WTC11 (cell line): ENCODE measurements around the gene ESYT3. TPM values are rescaled to one million over a fixed set of nuclear protein-coding genes. Genes with fewer than 3 reads are reported as not detected.

Source experiments
- ATAC-seq: fragments of 200-7000 bp; cut with Tn5 transposase; 2 replicates; pipeline ENCODE4 v1.10.0; 2021; ENCODE audit warnings: mild to moderate bottlenecking, moderate library complexity
- CTCF ChIA-PET: fragments of 300-600 bp; sonication (Branson Sonifier 250); formaldehyde crosslinking; loops from one replicate; lab custom pipeline; 2021; ENCODE audit warnings: antibody characterized with exemption; lab: Charles Lee
- POLR2A ChIA-PET: fragments of 350-600 bp; sonication (Branson Sonifier 250); formaldehyde crosslinking; loops from one replicate; lab custom pipeline; 2021; ENCODE audit warnings: antibody characterized with exemption; lab: Charles Lee
- DNase-seq: peaks from one replicate; pipeline ENCODE4 v3.0.0; 2021; ENCODE audit warnings: low spot score
- H3K27ac Mint-ChIP-seq: 2 replicates; pipeline ENCODE4 v1.8.0; 2021; ENCODE audit warnings: mixed read lengths
- H3K27me3 Mint-ChIP-seq: 2 replicates; pipeline ENCODE4 v1.8.0; 2021; ENCODE audit warnings: low read depth, mild to moderate bottlenecking, moderate library complexity, mixed read lengths
- H3K36me3 Mint-ChIP-seq: 2 replicates; pipeline ENCODE4 v1.8.0; 2021; ENCODE audit warnings: mixed read lengths
- H3K4me1 Mint-ChIP-seq: 2 replicates; pipeline ENCODE4 v1.8.0; 2022; ENCODE audit warnings: mixed read lengths
- H3K4me3 Mint-ChIP-seq: 2 replicates; pipeline ENCODE4 v1.8.0; 2021; ENCODE audit warnings: mild to moderate bottlenecking, moderate library complexity, mixed read lengths
- H3K9me3 Mint-ChIP-seq: 2 replicates; pipeline ENCODE4 v1.8.0; 2021; ENCODE audit warnings: mixed read lengths
- E2F4 ChIP-seq: sonication (generic); formaldehyde crosslinking; IDR thresholded peaks from 2 replicates; pipeline ENCODE4 v1.8.1; 2022; ENCODE audit warnings: low read depth, mild to moderate bottlenecking, moderate library complexity, missing genetic modification reagents, borderline replicate concordance
- ETV6 ChIP-seq: sonication (generic); formaldehyde crosslinking; IDR thresholded peaks from 2 replicates; pipeline ENCODE4 v1.8.1; 2022; ENCODE audit warnings: mild to moderate bottlenecking, missing genetic modification reagents
- MXD4 ChIP-seq: fragments of 250-450 bp; sonication (Bioruptor Pico); IDR thresholded peaks from 2 replicates; pipeline ENCODE4 v1.8.0; 2021; ENCODE audit warnings: mild to moderate bottlenecking, moderate library complexity, borderline replicate concordance
- MYBL2 ChIP-seq: sonication (generic); formaldehyde crosslinking; IDR thresholded peaks from 2 replicates; pipeline ENCODE4 v1.8.1; 2023; ENCODE audit warnings: mild to moderate bottlenecking, moderate library complexity, missing genetic modification reagents
- NFE2L1 ChIP-seq: sonication (generic); formaldehyde crosslinking; IDR thresholded peaks from 2 replicates; pipeline ENCODE4 v1.8.1; 2023; ENCODE audit warnings: missing genetic modification reagents
- SP1 ChIP-seq: sonication (generic); formaldehyde crosslinking; conservative IDR thresholded peaks from 2 replicates; pipeline ENCODE4 v1.8.1; 2022; ENCODE audit warnings: missing genetic modification reagents
- ZBTB21 ChIP-seq: sonication (generic); formaldehyde crosslinking; IDR thresholded peaks from 2 replicates; pipeline ENCODE4 v1.8.1; 2023; ENCODE audit warnings: mild to moderate bottlenecking, missing genetic modification reagents, borderline replicate concordance
- ZNF138 ChIP-seq: sonication (generic); formaldehyde crosslinking; conservative IDR thresholded peaks from 2 replicates; pipeline ENCODE4 v1.8.1; 2022; ENCODE audit warnings: mild to moderate bottlenecking, moderate library complexity, missing genetic modification reagents
- ZNF219 ChIP-seq: sonication (generic); formaldehyde crosslinking; IDR thresholded peaks from 2 replicates; pipeline ENCODE4 v1.8.0; 2023; ENCODE audit warnings: missing genetic modification reagents, mild to moderate bottlenecking, borderline replicate concordance
- ZNF263 ChIP-seq: sonication (generic); formaldehyde crosslinking; IDR thresholded peaks from 2 replicates; pipeline ENCODE4 v1.8.1; 2022; ENCODE audit warnings: low read depth, mild to moderate bottlenecking, moderate library complexity, missing genetic modification reagents
- ZNF317 ChIP-seq: sonication (generic); formaldehyde crosslinking; IDR thresholded peaks from 2 replicates; pipeline ENCODE4 v1.8.1; 2023; ENCODE audit warnings: low read depth, mild to moderate bottlenecking, moderate library complexity, missing genetic modification reagents, borderline replicate concordance
- total RNA-seq: library from RNA; stranded (reverse); gene quantifications from 3 replicates; pipeline ENCODE4 v1.2.3, GENCODE V29; 2021
- TF ChIP-seq, protein P1 (sequence below): sonication (generic); formaldehyde crosslinking; IDR thresholded peaks from 2 replicates; pipeline ENCODE4 v1.8.0; 2023; ENCODE audit warnings: mild to moderate bottlenecking, missing genetic modification reagents
- TF ChIP-seq, protein P2 (sequence below): sonication (generic); formaldehyde crosslinking; IDR thresholded peaks from 2 replicates; pipeline ENCODE4 v1.8.1; 2023; ENCODE audit warnings: mild to moderate bottlenecking, missing genetic modification reagents, moderate library complexity
- TF ChIP-seq, protein P3 (sequence below): sonication (generic); formaldehyde crosslinking; IDR thresholded peaks from 2 replicates; pipeline ENCODE4 v1.8.1; 2022; ENCODE audit warnings: low read depth, missing genetic modification reagents, borderline replicate concordance
- TF ChIP-seq, protein P4 (sequence below): sonication (generic); formaldehyde crosslinking; IDR thresholded peaks from 2 replicates; pipeline ENCODE4 v1.8.1; 2023; ENCODE audit warnings: mild to moderate bottlenecking, missing genetic modification reagents, moderate library complexity
- TF ChIP-seq, protein P5 (sequence below): sonication (generic); formaldehyde crosslinking; conservative IDR thresholded peaks from 2 replicates; pipeline ENCODE4 v1.8.1; 2022; ENCODE audit warnings: mild to moderate bottlenecking, missing genetic modification reagents

Gene ESYT3
- total RNA-seq, 1 experiment from 2014 or later, result 6.4 TPM

- CTCF ChIA-PET, result no interaction called here
- Mint-ChIP-seq H3K9me3 (no peaks in the 10 kb centered on the region), H3K4me3 (no peak overlapping the region)
- TF ChIP-seq ZNF317, result no peak
- no peak for TF ChIP-seq ETV6 (CRISPR knock-in tag)
- TF ChIP-seq MYBL2 (CRISPR knock-in tag), result no peak
- TF ChIP-seq, protein P1, sequence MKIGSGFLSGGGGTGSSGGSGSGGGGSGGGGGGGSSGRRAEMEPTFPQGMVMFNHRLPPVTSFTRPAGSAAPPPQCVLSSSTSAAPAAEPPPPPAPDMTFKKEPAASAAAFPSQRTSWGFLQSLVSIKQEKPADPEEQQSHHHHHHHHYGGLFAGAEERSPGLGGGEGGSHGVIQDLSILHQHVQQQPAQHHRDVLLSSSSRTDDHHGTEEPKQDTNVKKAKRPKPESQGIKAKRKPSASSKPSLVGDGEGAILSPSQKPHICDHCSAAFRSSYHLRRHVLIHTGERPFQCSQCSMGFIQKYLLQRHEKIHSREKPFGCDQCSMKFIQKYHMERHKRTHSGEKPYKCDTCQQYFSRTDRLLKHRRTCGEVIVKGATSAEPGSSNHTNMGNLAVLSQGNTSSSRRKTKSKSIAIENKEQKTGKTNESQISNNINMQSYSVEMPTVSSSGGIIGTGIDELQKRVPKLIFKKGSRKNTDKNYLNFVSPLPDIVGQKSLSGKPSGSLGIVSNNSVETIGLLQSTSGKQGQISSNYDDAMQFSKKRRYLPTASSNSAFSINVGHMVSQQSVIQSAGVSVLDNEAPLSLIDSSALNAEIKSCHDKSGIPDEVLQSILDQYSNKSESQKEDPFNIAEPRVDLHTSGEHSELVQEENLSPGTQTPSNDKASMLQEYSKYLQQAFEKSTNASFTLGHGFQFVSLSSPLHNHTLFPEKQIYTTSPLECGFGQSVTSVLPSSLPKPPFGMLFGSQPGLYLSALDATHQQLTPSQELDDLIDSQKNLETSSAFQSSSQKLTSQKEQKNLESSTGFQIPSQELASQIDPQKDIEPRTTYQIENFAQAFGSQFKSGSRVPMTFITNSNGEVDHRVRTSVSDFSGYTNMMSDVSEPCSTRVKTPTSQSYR (CRISPR knock-in tag), result no peak
- TF ChIP-seq, protein P2, sequence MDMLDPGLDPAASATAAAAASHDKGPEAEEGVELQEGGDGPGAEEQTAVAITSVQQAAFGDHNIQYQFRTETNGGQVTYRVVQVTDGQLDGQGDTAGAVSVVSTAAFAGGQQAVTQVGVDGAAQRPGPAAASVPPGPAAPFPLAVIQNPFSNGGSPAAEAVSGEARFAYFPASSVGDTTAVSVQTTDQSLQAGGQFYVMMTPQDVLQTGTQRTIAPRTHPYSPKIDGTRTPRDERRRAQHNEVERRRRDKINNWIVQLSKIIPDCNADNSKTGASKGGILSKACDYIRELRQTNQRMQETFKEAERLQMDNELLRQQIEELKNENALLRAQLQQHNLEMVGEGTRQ (CRISPR knock-in tag), result no peak
- TF ChIP-seq, protein P3, sequence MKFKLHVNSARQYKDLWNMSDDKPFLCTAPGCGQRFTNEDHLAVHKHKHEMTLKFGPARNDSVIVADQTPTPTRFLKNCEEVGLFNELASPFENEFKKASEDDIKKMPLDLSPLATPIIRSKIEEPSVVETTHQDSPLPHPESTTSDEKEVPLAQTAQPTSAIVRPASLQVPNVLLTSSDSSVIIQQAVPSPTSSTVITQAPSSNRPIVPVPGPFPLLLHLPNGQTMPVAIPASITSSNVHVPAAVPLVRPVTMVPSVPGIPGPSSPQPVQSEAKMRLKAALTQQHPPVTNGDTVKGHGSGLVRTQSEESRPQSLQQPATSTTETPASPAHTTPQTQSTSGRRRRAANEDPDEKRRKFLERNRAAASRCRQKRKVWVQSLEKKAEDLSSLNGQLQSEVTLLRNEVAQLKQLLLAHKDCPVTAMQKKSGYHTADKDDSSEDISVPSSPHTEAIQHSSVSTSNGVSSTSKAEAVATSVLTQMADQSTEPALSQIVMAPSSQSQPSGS (CRISPR knock-in tag), result no peak
- TF ChIP-seq, protein P4, sequence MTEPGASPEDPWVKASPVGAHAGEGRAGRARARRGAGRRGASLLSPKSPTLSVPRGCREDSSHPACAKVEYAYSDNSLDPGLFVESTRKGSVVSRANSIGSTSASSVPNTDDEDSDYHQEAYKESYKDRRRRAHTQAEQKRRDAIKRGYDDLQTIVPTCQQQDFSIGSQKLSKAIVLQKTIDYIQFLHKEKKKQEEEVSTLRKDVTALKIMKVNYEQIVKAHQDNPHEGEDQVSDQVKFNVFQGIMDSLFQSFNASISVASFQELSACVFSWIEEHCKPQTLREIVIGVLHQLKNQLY (CRISPR knock-in tag), result no peak
- TF ChIP-seq, all 79 proteins: peak for 0
- peaks cover 3% of the 10 kb centered on the region for H3K36me3 Mint-ChIP-seq
- no peak for DNase-seq
- POLR2A ChIA-PET, result no interaction called here
- no peak for ATAC-seq
- no peak overlapping the region for H3K27ac Mint-ChIP-seq
- no peaks in the 10 kb centered on the region for H3K27me3 Mint-ChIP-seq
- H3K4me1 Mint-ChIP-seq, result peaks cover 6% of the 10 kb centered on the region
Observed at GRCh38 chr3:138465925-138466324, 31.5 kb downstream of the ESYT3 start.

- no peak for DNase-seq
- Mint-ChIP-seq H3K27ac (no peak overlapping the region), H3K4me3 (no peak overlapping the region), H3K27me3 (no peaks in the 10 kb centered on the region), H3K9me3 (no peaks in the 10 kb centered on the region), H3K36me3 (peaks cover 3% of the 10 kb centered on the region), H3K4me1 (peaks cover 6% of the 10 kb centered on the region)
- no peak for ATAC-seq
- CTCF ChIA-PET, result interaction anchor here (0.5 to 5.0 kb wide), 3 partner anchors 11 to 126 kb away, joined by 3 to 26 read pairs (median 3); no protein-coding TSS in a partner anchor
- TF ChIP-seq, protein P5, sequence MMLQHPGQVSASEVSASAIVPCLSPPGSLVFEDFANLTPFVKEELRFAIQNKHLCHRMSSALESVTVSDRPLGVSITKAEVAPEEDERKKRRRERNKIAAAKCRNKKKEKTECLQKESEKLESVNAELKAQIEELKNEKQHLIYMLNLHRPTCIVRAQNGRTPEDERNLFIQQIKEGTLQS (CRISPR knock-in tag), result no peak
- TF ChIP-seq SP1 (no peak), ZNF138 (no peak), E2F4 (CRISPR knock-in tag) (no peak), ZNF219 (no peak), ZBTB21 (CRISPR knock-in tag) (no peak), ZNF263 (no peak), MXD4 (CRISPR knock-in tag) (no peak), NFE2L1 (CRISPR knock-in tag) (no peak)
- TF ChIP-seq, protein P4 (CRISPR knock-in tag), result no peak
- POLR2A ChIA-PET, result no interaction called here
Observed at GRCh38 chr3:138467931-138468330, 33.5 kb downstream of the ESYT3 start.
